Measurements from ENCODE around the gene IPP.

GRCh38 chr1:45684402-45684801 is 66.1 kb downstream of the IPP start:
- TF ChIP-seq CTBP1 (IDR thresholded peaks at IDR 0.05; ENCODE audit: borderline replicate concordance) (no peak), FOXA1 (IDR thresholded peaks at IDR 0.05) (no peak), ARNT (IDR thresholded peaks at IDR 0.05) (no peak), LEF1 (IDR thresholded peaks at IDR 0.05; ENCODE audit: borderline replicate concordance) (no peak), SP1 (IDR thresholded peaks at IDR 0.05) (no peak), L3MBTL2 (conservative IDR thresholded peaks at IDR 0.05) (no peak), TARDBP (IDR thresholded peaks at IDR 0.05) (no peak)

All from HEK293T (cell line).